ENCODE data around the gene P4HA2. TPM values are rescaled to one million over a fixed set of nuclear protein-coding genes. Genes with fewer than 3 reads are reported as not detected.

Gene P4HA2
- total RNA-seq, 1 experiment from 2014 or later, result 51.8 TPM

GRCh38 chr5:132234684-132235062 is 7.0 kb upstream of the P4HA2 start:
- TF ChIP-seq CTCF (IDR thresholded peaks at IDR 0.05; ENCODE audit: unreplicated experiment), result no peak
- CTCF ChIA-PET, result interaction anchor here (0.7 kb wide), 1 partner anchor 94 kb away, joined by 3 read pairs; no protein-coding TSS in a partner anchor
- Mint-ChIP-seq H3K4me1 (ENCODE audit: low read depth, unreplicated experiment) (no peaks in the 10 kb centered on the region), H3K36me3 (ENCODE audit: insufficient read depth, unreplicated experiment) (no peaks in the 10 kb centered on the region), H3K27ac (ENCODE audit: unreplicated experiment) (no peak overlapping the region), H3K4me3 (ENCODE audit: low read depth, unreplicated experiment) (no peak overlapping the region), H3K27me3 (ENCODE audit: unreplicated experiment) (peaks cover 8% of the 10 kb centered on the region), H3K9me3 (ENCODE audit: low read depth, unreplicated experiment) (no peaks in the 10 kb centered on the region)
- intact Hi-C loops (cut with micrococcal nuclease; ENCODE audit: unreplicated experiment), result loop anchor here (5.0 kb wide), 1 partner anchor 138 kb away; no protein-coding TSS in a partner anchor
- BruUV-seq (replicated peaks), result no TSS peak
- DNase-seq, result no peak

- no TSS peak for BruUV-seq (replicated peaks)
- H3K27ac Mint-ChIP-seq (ENCODE audit: unreplicated experiment), result no peak overlapping the region
- no peak for DNase-seq
- H3K27me3 Mint-ChIP-seq (ENCODE audit: unreplicated experiment), result peaks cover 14% of the 10 kb centered on the region
- intact Hi-C loops (cut with micrococcal nuclease; ENCODE audit: unreplicated experiment), result no loop called here
- no peaks in the 10 kb centered on the region for H3K9me3 Mint-ChIP-seq (ENCODE audit: low read depth, unreplicated experiment)
- TF ChIP-seq CTCF (IDR thresholded peaks at IDR 0.05; ENCODE audit: unreplicated experiment), result no peak
- no peak overlapping the region for H3K4me3 Mint-ChIP-seq (ENCODE audit: low read depth, unreplicated experiment)
- CTCF ChIA-PET, result no interaction called here
- H3K36me3 Mint-ChIP-seq (ENCODE audit: insufficient read depth, unreplicated experiment), result no peaks in the 10 kb centered on the region
- no peaks in the 10 kb centered on the region for H3K4me1 Mint-ChIP-seq (ENCODE audit: low read depth, unreplicated experiment)
Observed at GRCh38 chr5:132233811-132234683, 6.4 kb upstream of the P4HA2 start.

GRCh38 chr5:132233081-132233480 is 5.4 kb upstream of the P4HA2 start:
- peaks cover 18% of the 10 kb centered on the region for H3K27me3 Mint-ChIP-seq (ENCODE audit: unreplicated experiment)
- H3K27ac Mint-ChIP-seq (ENCODE audit: unreplicated experiment), result no peak overlapping the region
- no peaks in the 10 kb centered on the region for H3K9me3 Mint-ChIP-seq (ENCODE audit: low read depth, unreplicated experiment)
- intact Hi-C loops (cut with micrococcal nuclease; ENCODE audit: unreplicated experiment), result no loop called here
- no peak for TF ChIP-seq CTCF (IDR thresholded peaks at IDR 0.05; ENCODE audit: unreplicated experiment)
- CTCF ChIA-PET, result interaction anchor here (0.6 kb wide), 1 partner anchor 1789 kb away, joined by 4 read pairs; no protein-coding TSS in a partner anchor
- BruUV-seq (replicated peaks), result no TSS peak
- no peak for DNase-seq
- no peak overlapping the region for H3K4me3 Mint-ChIP-seq (ENCODE audit: low read depth, unreplicated experiment)
- no peaks in the 10 kb centered on the region for H3K4me1 Mint-ChIP-seq (ENCODE audit: low read depth, unreplicated experiment)
- peaks cover 2% of the 10 kb centered on the region for H3K36me3 Mint-ChIP-seq (ENCODE audit: insufficient read depth, unreplicated experiment)

GRCh38 chr5:132232465-132232864 is 4.8 kb upstream of the P4HA2 start:
- intact Hi-C loops (cut with micrococcal nuclease; ENCODE audit: unreplicated experiment), result no loop called here
- H3K4me3 Mint-ChIP-seq (ENCODE audit: low read depth, unreplicated experiment), result no peak overlapping the region
- H3K36me3 Mint-ChIP-seq (ENCODE audit: insufficient read depth, unreplicated experiment), result peaks cover 8% of the 10 kb centered on the region
- no peak for TF ChIP-seq CTCF (IDR thresholded peaks at IDR 0.05; ENCODE audit: unreplicated experiment)
- CTCF ChIA-PET, result no interaction called here
- no peak for DNase-seq
- H3K27ac Mint-ChIP-seq (ENCODE audit: unreplicated experiment), result no peak overlapping the region
- no peaks in the 10 kb centered on the region for H3K9me3 Mint-ChIP-seq (ENCODE audit: low read depth, unreplicated experiment)
- no TSS peak for BruUV-seq (replicated peaks)
- no peaks in the 10 kb centered on the region for H3K4me1 Mint-ChIP-seq (ENCODE audit: low read depth, unreplicated experiment)
- H3K27me3 Mint-ChIP-seq (ENCODE audit: unreplicated experiment), result peaks cover 18% of the 10 kb centered on the region

Measured in Calu3 (cell line).